Measurements from ENCODE around the gene CRB3.
"Not testable (repeated sequence)": the region's sequence is repeated elsewhere in the genome, so short reads cannot be mapped to it uniquely, and the experiment has no call there.

- TF ChIP-seq EZH2phosphoT487 (IDR thresholded peaks at IDR 0.05; ENCODE audit: borderline replicate concordance, low read depth, low read length); CTCF (conservative IDR thresholded peaks at IDR 0.05; ENCODE audit: low read length): not testable (repeated sequence)
These were observed 44.1 kb downstream of the CRB3 start for GRCh38 chr19:6508028-6508771.

Measured in OCI-LY7 (cell line).